GM21619 (cell line): ENCODE measurements around the gene HNF4A.
A peak's percentile ranks its signal among the peaks of the same experiment; 100 is the strongest.
"Not testable (repeated sequence)": the region's sequence is repeated elsewhere in the genome, so short reads cannot be mapped to it uniquely, and the experiment has no call there.

Experiments used
- ATAC-seq: cut with Tn5 transposase; IDR thresholded peaks from one replicate; pipeline ENCODE4 v1.9.1; 2021; ENCODE audit not compliant: unreplicated experiment

HNF4A gene

GRCh38 chr20:44467289-44467883 is 111.9 kb downstream of the HNF4A start:
- ATAC-seq, result no peak

- ATAC-seq, result no peak
These were observed 112.7 kb downstream of the HNF4A start for GRCh38 chr20:44468044-44468782.

GRCh38 chr20:44470327-44470726 is 114.8 kb downstream of the HNF4A start:
- no peak for ATAC-seq

GRCh38 chr20:44471481-44471882 is 116.0 kb downstream of the HNF4A start:
- no peak for ATAC-seq

- not testable (repeated sequence) for ATAC-seq
These were observed 116.8 kb downstream of the HNF4A start for GRCh38 chr20:44472283-44472682.

GRCh38 chr20:44475372-44475693 is 119.8 kb downstream of the HNF4A start:
- ATAC-seq, result no peak

- peak; percentile 90 for ATAC-seq
These were observed 120.4 kb downstream of the HNF4A start, which contains the start of gene TTPAL for GRCh38 chr20:44475694-44476560. Gene TTPAL, plus strand, starts transcription at chr20:44475874. Its CDS starts 4,126 bp downstream, at chr20:44480000.

- ATAC-seq, result no peak
These were observed 121.7 kb downstream of the HNF4A start for GRCh38 chr20:44477151-44477550.

GRCh38 chr20:44478206-44478605 is 122.7 kb downstream of the HNF4A start:
- no peak for ATAC-seq

- ATAC-seq, result peak; percentile 39
These were observed 124.1 kb downstream of the HNF4A start for GRCh38 chr20:44479643-44480042.

GRCh38 chr20:44480097-44480496 is 124.6 kb downstream of the HNF4A start:
- no peak for ATAC-seq

- no peak for ATAC-seq
These were observed 126.4 kb downstream of the HNF4A start for GRCh38 chr20:44481719-44482416.

- ATAC-seq, result no peak
These were observed 127.6 kb downstream of the HNF4A start for GRCh38 chr20:44483112-44483511.
